Activated CD4-positive, alpha-beta T cell treated with anti-CD3 and anti-CD28 coated beads, Interleukin-2, amount 10 ng/mL, durations not matched to agents 7 days and 5 days (primary cell): ENCODE results near the gene PCDHB1. TPM values are rescaled to one million over a fixed set of nuclear protein-coding genes. Genes with fewer than 3 reads are reported as not detected.
A peak's percentile ranks its signal among the peaks of the same experiment; 100 is the strongest.
"Not testable (repeated sequence)": the region's sequence is repeated elsewhere in the genome, so short reads cannot be mapped to it uniquely, and the experiment has no call there.

Experiments
- CTCF ChIA-PET: fragments of 350-600 bp; sonication (Branson Sonifier 250); formaldehyde crosslinking; loops from one replicate; lab custom pipeline; 2021; ENCODE audit warnings: antibody characterized with exemption; lab: Charles Lee
- POLR2A ChIA-PET: fragments of 350-600 bp; sonication (Branson Sonifier 250); formaldehyde crosslinking; loops from one replicate; lab custom pipeline; 2021; ENCODE audit warnings: antibody characterized with exemption; lab: Charles Lee
- DNase-seq: peaks from one replicate; pipeline ENCODE4 v3.0.0-alpha.2; 2020
- H3K27ac Mint-ChIP-seq: one replicate; pipeline ENCODE4 v1.8.0; 2021; ENCODE audit warnings: mild to moderate bottlenecking, moderate library complexity, mixed read lengths
- H3K27me3 Mint-ChIP-seq: one replicate; pipeline ENCODE4 v1.8.0; 2021; ENCODE audit warnings: mixed read lengths
- H3K36me3 Mint-ChIP-seq: one replicate; pipeline ENCODE4 v1.8.0; 2021; ENCODE audit warnings: low read depth, mixed read lengths
- H3K4me1 Mint-ChIP-seq: one replicate; pipeline ENCODE4 v1.8.0; 2021; ENCODE audit warnings: mixed read lengths
- H3K4me3 Mint-ChIP-seq: one replicate; pipeline ENCODE4 v1.8.0; 2021; ENCODE audit warnings: mild to moderate bottlenecking, moderate library complexity, mixed read lengths
- H3K9me3 Mint-ChIP-seq: one replicate; pipeline ENCODE4 v1.8.0; 2021; ENCODE audit warnings: mixed read lengths
- total RNA-seq, 2 experiments: library from RNA; stranded (reverse); gene quantifications; one replicate each; pipeline ENCODE4 v1.2.3, GENCODE V29; 2021

The PCDHB1 gene
- total RNA-seq, 2 experiments from 2014 or later, result not detected

- CTCF ChIA-PET, POLR2A ChIA-PET, H3K36me3 Mint-ChIP-seq, H3K27ac Mint-ChIP-seq, H3K4me3 Mint-ChIP-seq, H3K4me1 Mint-ChIP-seq, DNase-seq: not testable (repeated sequence)
- Mint-ChIP-seq H3K9me3 (peaks cover 21% of the 10 kb centered on the region), H3K27me3 (peaks cover 19% of the 10 kb centered on the region)
Observed at GRCh38 chr5:141096586-141096985, 45.4 kb downstream of the PCDHB1 start.

GRCh38 chr5:141100243-141100805 lies 49.1 kb downstream of the PCDHB1 start, which contains the start of gene PCDHB3:
Gene PCDHB3, plus strand, starts transcription at chr5:141100473. Its CDS starts 177 bp downstream, at chr5:141100650.
- POLR2A ChIA-PET, result no interaction called here

GRCh38 chr5:141101059-141101458 lies 49.9 kb downstream of the PCDHB1 start:
- no peaks in the 10 kb centered on the region for H3K4me1 Mint-ChIP-seq

More at GRCh38 chr5:141100243-141100805, 49.1 kb downstream of the PCDHB1 start, which contains the start of gene PCDHB3:
- CTCF ChIA-PET, result no interaction called here
- Mint-ChIP-seq H3K9me3 (peaks cover 22% of the 10 kb centered on the region), H3K4me1 (no peaks in the 10 kb centered on the region), H3K36me3 (peaks cover 2% of the 10 kb centered on the region), H3K27ac (no peak within 1 kb of the TSS), H3K4me3 (no peak within 1 kb of the TSS), H3K27me3 (peaks cover 9% of the 10 kb centered on the region)
- peak; percentile 25 for DNase-seq

GRCh38 chr5:141102070-141102469 lies 50.9 kb downstream of the PCDHB1 start:
- H3K9me3 Mint-ChIP-seq, result peaks cover 19% of the 10 kb centered on the region
- POLR2A ChIA-PET, DNase-seq: not testable (repeated sequence)

More at GRCh38 chr5:141101059-141101458, 49.9 kb downstream of the PCDHB1 start:
- Mint-ChIP-seq H3K27ac (no peak overlapping the region), H3K36me3 (no peaks in the 10 kb centered on the region), H3K4me3 (no peak overlapping the region), H3K9me3 (peaks cover 18% of the 10 kb centered on the region), H3K27me3 (peaks cover 9% of the 10 kb centered on the region)
- POLR2A ChIA-PET, result no interaction called here
- CTCF ChIA-PET, result no interaction called here
- no peak for DNase-seq

GRCh38 chr5:141102471-141102870 lies 51.3 kb downstream of the PCDHB1 start:
- H3K36me3 Mint-ChIP-seq, H3K27ac Mint-ChIP-seq, H3K4me3 Mint-ChIP-seq, CTCF ChIA-PET, POLR2A ChIA-PET, DNase-seq, H3K27me3 Mint-ChIP-seq, H3K4me1 Mint-ChIP-seq: not testable (repeated sequence)
- peaks cover 15% of the 10 kb centered on the region for H3K9me3 Mint-ChIP-seq

More at GRCh38 chr5:141102070-141102469, 50.9 kb downstream of the PCDHB1 start:
- CTCF ChIA-PET, H3K36me3 Mint-ChIP-seq, H3K4me3 Mint-ChIP-seq, H3K27me3 Mint-ChIP-seq, H3K4me1 Mint-ChIP-seq, H3K27ac Mint-ChIP-seq: not testable (repeated sequence)

- CTCF ChIA-PET, result no interaction called here
- DNase-seq, result no peak
- Mint-ChIP-seq H3K27me3 (peaks cover 5% of the 10 kb centered on the region), H3K9me3 (peaks cover 12% of the 10 kb centered on the region), H3K27ac (no peak overlapping the region), H3K4me3 (no peak overlapping the region), H3K36me3 (no peaks in the 10 kb centered on the region), H3K4me1 (no peaks in the 10 kb centered on the region)
- POLR2A ChIA-PET, result no interaction called here
Observed at GRCh38 chr5:141105350-141105749, 54.2 kb downstream of the PCDHB1 start.

Other genes with a start within 250 kb of the PCDHB1 start
- gene PCDHA4, start 244.3 kb upstream of the PCDHB1 start, total RNA-seq, result not detected
- gene PCDHA5, start 229.8 kb upstream of the PCDHB1 start, total RNA-seq, result not detected
- not detected for gene PCDHA6, start 223.4 kb upstream of the PCDHB1 start, total RNA-seq
- gene PCDHA7, start 217.1 kb upstream of the PCDHB1 start, total RNA-seq, result not detected
- gene PCDHA8, start 210.2 kb upstream of the PCDHB1 start, total RNA-seq, result not detected
- not detected for gene PCDHA9, start 203.0 kb upstream of the PCDHB1 start, total RNA-seq
- gene PCDHA10, start 195.5 kb upstream of the PCDHB1 start, total RNA-seq, result not detected
- not detected for gene PCDHA11, start 182.4 kb upstream of the PCDHB1 start, total RNA-seq
- gene PCDHA12, start 176.1 kb upstream of the PCDHB1 start, total RNA-seq, result not detected
- not detected for gene PCDHA13, start 169.2 kb upstream of the PCDHB1 start, total RNA-seq
- not detected for gene PCDHAC1, start 125.1 kb upstream of the PCDHB1 start, total RNA-seq
- gene PCDHAC2, start 84.9 kb upstream of the PCDHB1 start, total RNA-seq, result not detected
- not detected for gene PCDHB2, start 43.2 kb downstream of the PCDHB1 start, total RNA-seq
- not detected for gene PCDHB3, start 49.1 kb downstream of the PCDHB1 start, total RNA-seq
- gene PCDHB4, start 70.4 kb downstream of the PCDHB1 start, total RNA-seq, result not detected
- not detected for gene PCDHB5, start 83.8 kb downstream of the PCDHB1 start, total RNA-seq
- gene PCDHB6, start 98.7 kb downstream of the PCDHB1 start, total RNA-seq, result not detected
- gene PCDHB7, start 121.3 kb downstream of the PCDHB1 start, total RNA-seq, result not detected
- gene PCDHB8, start 126.4 kb downstream of the PCDHB1 start, total RNA-seq, result not detected
- not detected for gene PCDHB16, start 131.0 kb downstream of the PCDHB1 start, total RNA-seq
- gene PCDHB9, start 135.8 kb downstream of the PCDHB1 start, total RNA-seq, result not detected
- gene PCDHB10, start 141.0 kb downstream of the PCDHB1 start, total RNA-seq, result not detected
- not detected for gene PCDHB11, start 148.3 kb downstream of the PCDHB1 start, total RNA-seq
- not detected for gene PCDHB12, start 157.3 kb downstream of the PCDHB1 start, total RNA-seq
- gene PCDHB13, start 162.5 kb downstream of the PCDHB1 start, total RNA-seq, result not detected
- not detected for gene PCDHB14, start 172.0 kb downstream of the PCDHB1 start, total RNA-seq
- gene PCDHB15, start 194.0 kb downstream of the PCDHB1 start, total RNA-seq, result not detected